Spleen (tissue), 7 donors: ENCODE measurements around the gene MMP25.

Source experiments
- POLR2A ChIP-seq, 3 donors: fragments of 450-650 bp; IDR thresholded peaks; one replicate each; pipeline ENCODE4 v1.5.1; 2017; ENCODE audit warnings: antibody characterized with exemption in 3 of 3, mild to moderate bottlenecking in 1 of 3
- POLR2AphosphoS5 ChIP-seq, 3 donors: sonication (generic); formaldehyde crosslinking; IDR thresholded peaks; one replicate each; pipeline ENCODE4 v1.5.1; 2017; ENCODE audit warnings: antibody characterized with exemption in 3 of 3
- TF ChIP-seq, protein P1 (sequence below), 11 experiments: fragments of 200-600 bp in 7 of 11; fragments of 450-650 bp in 4 of 11; sonication (generic) in 4 of 11; IDR thresholded peaks in 8 of 11; conservative IDR thresholded peaks in 3 of 11; 1 replicate in 7 of 11; 2 replicates in 4 of 11; pipeline versions ENCODE4 v1.4.0 to v1.8.0; 2016 to 2021; ENCODE audit warnings: antibody characterized with exemption in 11 of 11, inconsistent platforms in 4 of 11, mild to moderate bottlenecking in 1 of 11
- donor health status: DM: no; HTN: no; CAD: no; lungs with moderate emphysema.
- donor health status: DM: no; HTN: no; CAD: no.
- donor health status: DM: no; HTN: no; CAD: no.

DNA sequence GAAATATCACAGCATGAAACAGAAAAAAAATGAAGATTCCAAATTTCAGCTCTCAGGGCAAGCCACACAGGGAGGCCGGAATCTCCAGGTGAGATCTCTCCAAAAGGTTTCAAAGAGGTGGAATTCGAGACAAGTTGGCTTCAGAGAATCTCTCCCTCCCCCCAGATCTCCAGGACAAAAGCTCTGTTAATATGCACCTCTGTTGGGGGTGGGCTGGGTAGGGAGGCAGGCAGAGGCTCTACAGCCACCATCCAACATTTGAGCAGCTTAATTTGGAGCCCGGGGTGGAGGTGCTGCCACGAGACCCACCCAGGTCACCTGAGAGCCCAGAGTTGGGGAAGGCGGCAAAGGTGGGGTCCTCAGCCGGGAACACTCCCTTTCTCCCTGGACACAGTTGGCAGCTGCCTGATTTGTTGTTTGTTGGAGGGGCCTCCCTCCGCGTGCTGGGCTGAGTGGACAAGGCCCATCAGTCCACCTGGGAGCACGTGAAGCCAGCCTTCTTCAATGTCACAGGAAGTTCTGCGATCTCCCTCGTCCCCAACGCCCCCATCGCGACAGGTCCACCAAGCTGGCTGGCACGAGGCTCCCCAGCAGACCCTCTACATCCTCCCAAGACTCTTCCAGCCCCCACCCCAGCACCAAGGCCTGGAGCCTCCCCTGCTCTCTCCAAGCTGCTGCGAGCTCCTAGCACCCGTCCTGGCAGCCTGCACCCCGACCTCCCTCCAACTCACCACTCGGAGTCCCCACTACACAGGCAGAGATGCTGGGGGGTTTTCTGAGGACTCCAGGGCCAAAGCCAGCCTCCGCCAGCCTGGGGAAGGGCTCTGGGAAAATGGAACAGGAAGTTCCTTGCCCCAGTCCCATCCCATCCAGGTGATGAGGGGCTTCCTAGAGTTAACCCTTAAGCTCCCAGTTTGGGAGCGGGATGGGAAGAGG is 52.4 kb downstream of the MMP25 start, which contains the start of gene ZSCAN10:
- TF ChIP-seq POLR2AphosphoS5 (IDR thresholded peaks at IDR 0.05) (no peak), POLR2A (IDR thresholded peaks at IDR 0.05) (no peak)
- TF ChIP-seq, protein P1, sequence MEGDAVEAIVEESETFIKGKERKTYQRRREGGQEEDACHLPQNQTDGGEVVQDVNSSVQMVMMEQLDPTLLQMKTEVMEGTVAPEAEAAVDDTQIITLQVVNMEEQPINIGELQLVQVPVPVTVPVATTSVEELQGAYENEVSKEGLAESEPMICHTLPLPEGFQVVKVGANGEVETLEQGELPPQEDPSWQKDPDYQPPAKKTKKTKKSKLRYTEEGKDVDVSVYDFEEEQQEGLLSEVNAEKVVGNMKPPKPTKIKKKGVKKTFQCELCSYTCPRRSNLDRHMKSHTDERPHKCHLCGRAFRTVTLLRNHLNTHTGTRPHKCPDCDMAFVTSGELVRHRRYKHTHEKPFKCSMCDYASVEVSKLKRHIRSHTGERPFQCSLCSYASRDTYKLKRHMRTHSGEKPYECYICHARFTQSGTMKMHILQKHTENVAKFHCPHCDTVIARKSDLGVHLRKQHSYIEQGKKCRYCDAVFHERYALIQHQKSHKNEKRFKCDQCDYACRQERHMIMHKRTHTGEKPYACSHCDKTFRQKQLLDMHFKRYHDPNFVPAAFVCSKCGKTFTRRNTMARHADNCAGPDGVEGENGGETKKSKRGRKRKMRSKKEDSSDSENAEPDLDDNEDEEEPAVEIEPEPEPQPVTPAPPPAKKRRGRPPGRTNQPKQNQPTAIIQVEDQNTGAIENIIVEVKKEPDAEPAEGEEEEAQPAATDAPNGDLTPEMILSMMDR (IDR thresholded peaks at IDR 0.05 in 8 of 11, conservative IDR thresholded peaks at IDR 0.05 in 3 of 11): no peak
